CD4-positive, alpha-beta T cell (primary cell): ENCODE data around the gene CLN5. TPM values are rescaled to one million over a fixed set of nuclear protein-coding genes. Genes with fewer than 3 reads are reported as not detected.

ENCODE experiments used
- ATAC-seq: fragments of 200-7000 bp; cut with Tn5 transposase; one replicate; pipeline ENCODE4 v1.10.0; 2022; ENCODE audit warnings: mild to moderate bottlenecking; ENCODE audit not compliant: poor library complexity
- CTCF ChIA-PET: fragments of 350-600 bp; sonication (Branson Sonifier 250); formaldehyde crosslinking; loops from one replicate; lab custom pipeline; 2021; ENCODE audit warnings: antibody characterized with exemption, inconsistent platforms; lab: Charles Lee
- POLR2A ChIA-PET: fragments of 350-600 bp; sonication (Branson Sonifier 250); formaldehyde crosslinking; loops from one replicate; lab custom pipeline; 2021; ENCODE audit warnings: antibody characterized with exemption, inconsistent platforms; lab: Charles Lee
- DNase-seq, 14 experiments: peaks; one replicate each; pipeline ENCODE4 v3.0.0-alpha.2; 2013 to 2020; ENCODE audit warnings: mixed read lengths in 2 of 14
- H3K27ac ChIP-seq, 2 donors: one replicate each; pipeline versions ENCODE4 v1.5.1 to v1.7.0; 2013; ENCODE audit warnings: low read length in 2 of 2, low read depth in 1 of 2, mild to moderate bottlenecking in 1 of 2
- H3K27me3 ChIP-seq, 2 experiments: 1 replicate in 1 of 2; 2 replicates in 1 of 2; pipeline versions ENCODE4 v1.6.1 to v1.7.0; 2013; ENCODE audit warnings: low read length in 2 of 2, control low read depth in 1 of 2, mild to moderate bottlenecking in 1 of 2, moderate library complexity in 1 of 2; ENCODE audit not compliant: insufficient read depth in 2 of 2, control insufficient read depth in 1 of 2
- H3K36me3 ChIP-seq: one replicate; pipeline ENCODE4 v1.6.1; 2013; ENCODE audit warnings: low read length, control low read depth; ENCODE audit not compliant: insufficient read depth
- H3K4me1 ChIP-seq: one replicate; pipeline ENCODE4 v1.6.1; 2013; ENCODE audit warnings: low read length, control low read depth; ENCODE audit not compliant: insufficient read depth
- H3K4me3 ChIP-seq: one replicate; pipeline ENCODE4 v1.5.1; 2013; ENCODE audit warnings: mild to moderate bottlenecking, low read length, moderate library complexity
- H3K9me3 ChIP-seq, 2 experiments: 1 replicate in 1 of 2; 2 replicates in 1 of 2; pipeline versions ENCODE4 v1.6.1 to v1.7.0; 2013; ENCODE audit warnings: low read length in 2 of 2, mild to moderate bottlenecking in 2 of 2, control low read depth in 1 of 2, moderate library complexity in 1 of 2; ENCODE audit not compliant: control insufficient read depth in 1 of 2, insufficient read depth in 1 of 2
- H3K27ac Mint-ChIP-seq: one replicate; pipeline ENCODE4 v1.8.0; 2020; ENCODE audit warnings: mixed read lengths
- H3K27me3 Mint-ChIP-seq: one replicate; pipeline ENCODE4 v1.8.0; 2021; ENCODE audit warnings: mixed read lengths
- H3K36me3 Mint-ChIP-seq: one replicate; pipeline ENCODE4 v1.8.0; 2021; ENCODE audit warnings: low read depth, mixed read lengths
- H3K4me1 Mint-ChIP-seq: one replicate; pipeline ENCODE4 v1.8.0; 2021; ENCODE audit warnings: low read depth, mixed read lengths
- H3K4me3 Mint-ChIP-seq: one replicate; pipeline ENCODE4 v1.8.0; 2020; ENCODE audit warnings: mild to moderate bottlenecking, mixed read lengths
- H3K9me3 Mint-ChIP-seq: one replicate; pipeline ENCODE4 v1.8.0; 2020; ENCODE audit warnings: mixed read lengths
- CTCF ChIP-seq: fragments of 200-600 bp; IDR thresholded peaks from one replicate; pipeline ENCODE4 v1.8.0; 2022; ENCODE audit warnings: antibody characterized with exemption, mild to moderate bottlenecking
- intact Hi-C, 2 experiments: fragments of 100-400 bp; cut with DNase I in 1 of 2; cut with micrococcal nuclease in 1 of 2; formaldehyde crosslinking; loops; one replicate each; pipeline versions ENCODE4 v1.15.1 to v1.9.0; 2023 to 2025; cut with DNase I, micrococcal nuclease
- total RNA-seq, 174 experiments: library from RNA in 2 of 174; stranded (reverse) in 2 of 174; gene quantifications; one replicate each; pipeline ENCODE4 v1.2.3 and lab custom pipeline; 2021 to 2026

Gene CLN5
- total RNA-seq, 2 experiments from 2014 or later: 37.4 to 42.9 TPM

- no peak overlapping the region for H3K27ac ChIP-seq
- H3K4me1 ChIP-seq: peaks cover 11% of the 10 kb centered on the region
- POLR2A ChIA-PET: interaction anchor here (1.1 to 6.3 kb wide), 2 partner anchors 11 to 310 kb away, joined by 3 to 63 read pairs; partner anchors contain the start of gene FBXL3
- no peak for ATAC-seq
- Mint-ChIP-seq H3K36me3 (peaks cover 97% of the 10 kb centered on the region), H3K4me1 (peaks cover 59% of the 10 kb centered on the region), H3K4me3 (no peak overlapping the region), H3K27me3 (no peaks in the 10 kb centered on the region), H3K27ac (peak overlapping the region; percentile 15), H3K9me3 (no peaks in the 10 kb centered on the region)
- DNase-seq: no peak
- intact Hi-C loops: no loop called here
- H3K9me3 ChIP-seq: no peaks in the 10 kb centered on the region
- no peak overlapping the region for H3K4me3 ChIP-seq
- TF ChIP-seq CTCF: no peak
- H3K27me3 ChIP-seq: no peaks in the 10 kb centered on the region
- CTCF ChIA-PET: interaction anchor here (1.9 kb wide), 1 partner anchor 13 kb away, joined by 4 read pairs; no protein-coding TSS in a partner anchor
- H3K36me3 ChIP-seq: peaks cover 90% of the 10 kb centered on the region
Measured at GRCh38 chr13:77014906-77015685, 23.2 kb downstream of the CLN5 start.

- Mint-ChIP-seq H3K36me3 (peaks cover 94% of the 10 kb centered on the region), H3K27me3 (no peaks in the 10 kb centered on the region), H3K27ac (peak overlapping the region; percentile 61), H3K4me3 (no peak overlapping the region), H3K9me3 (no peaks in the 10 kb centered on the region), H3K4me1 (peaks cover 71% of the 10 kb centered on the region)
- H3K4me3 ChIP-seq: no peak overlapping the region
- no peak for TF ChIP-seq CTCF
- ChIA-PET POLR2A (interaction anchor here (1.5 to 6.3 kb wide), 2 partner anchors 10 to 24 kb away, joined by 5 to 63 read pairs; partner anchors contain the start of gene FBXL3), CTCF (interaction anchor here (1.2 to 1.5 kb wide), 2 partner anchors 9 to 10 kb away, joined by 3 to 5 read pairs; no protein-coding TSS in a partner anchor)
- no peaks in the 10 kb centered on the region for H3K9me3 ChIP-seq
- DNase-seq (no peak), ATAC-seq (no peak)
- H3K27me3 ChIP-seq: no peaks in the 10 kb centered on the region
- peaks cover 89% of the 10 kb centered on the region for H3K36me3 ChIP-seq
- no peak overlapping the region for H3K27ac ChIP-seq
- H3K4me1 ChIP-seq: peaks cover 16% of the 10 kb centered on the region
- intact Hi-C loops: no loop called here
Measured at GRCh38 chr13:77016251-77016812, 24.5 kb downstream of the CLN5 start.

GRCh38 chr13:77016888-77017623 lies 25.2 kb downstream of the CLN5 start:
- peaks cover 16% of the 10 kb centered on the region for H3K4me1 ChIP-seq
- Mint-ChIP-seq H3K4me3 (no peak overlapping the region), H3K4me1 (peaks cover 78% of the 10 kb centered on the region), H3K36me3 (peaks cover 94% of the 10 kb centered on the region), H3K27ac (peak overlapping the region; percentile 61), H3K9me3 (no peaks in the 10 kb centered on the region), H3K27me3 (no peaks in the 10 kb centered on the region)
- no peak overlapping the region for H3K4me3 ChIP-seq
- no peaks in the 10 kb centered on the region for H3K27me3 ChIP-seq
- DNase-seq (peak in 1 of 14 experiments; percentile 15), ATAC-seq (no peak)
- CTCF ChIA-PET: interaction anchor here (1.2 to 1.5 kb wide), 2 partner anchors 8 to 9 kb away, joined by 3 to 5 read pairs; no protein-coding TSS in a partner anchor
- H3K27ac ChIP-seq: no peak overlapping the region
- intact Hi-C loops: no loop called here
- no peaks in the 10 kb centered on the region for H3K9me3 ChIP-seq
- no peak for TF ChIP-seq CTCF
- H3K36me3 ChIP-seq: peaks cover 87% of the 10 kb centered on the region
- POLR2A ChIA-PET: interaction anchor here (1.5 to 6.3 kb wide), 2 partner anchors 9 to 24 kb away, joined by 5 to 63 read pairs; partner anchors contain the start of gene FBXL3
